Measurements from ENCODE around the gene CDC42EP2.

Gene CDC42EP2

GRCh38 chr11:65314501-65315203 is at the start of gene CDC42EP2:
TSS of gene CDC42EP2 (plus strand) at chr11:65314866. CDS start at chr11:65320899, 6,033 bp downstream.
- DNase-seq (ENCODE audit: extremely low read depth in 1 of 2, low read depth in 1 of 2) = peak; percentile 50 to 62

- no peak for DNase-seq (ENCODE audit: extremely low read depth in 1 of 2, low read depth in 1 of 2)
Measured at GRCh38 chr11:65266210-65266609, 48.5 kb upstream of the CDC42EP2 start.

GRCh38 chr11:65274735-65275682 is 39.7 kb upstream of the CDC42EP2 start:
- DNase-seq (ENCODE audit: extremely low read depth in 1 of 2, low read depth in 1 of 2) = no peak

- no peak for DNase-seq (ENCODE audit: extremely low read depth in 1 of 2, low read depth in 1 of 2)
Measured at GRCh38 chr11:65275906-65276305, 38.8 kb upstream of the CDC42EP2 start.

GRCh38 chr11:65277631-65278277 is 36.9 kb upstream of the CDC42EP2 start:
- no peak for DNase-seq (ENCODE audit: extremely low read depth in 1 of 2, low read depth in 1 of 2)

GRCh38 chr11:65278356-65278755 is 36.3 kb upstream of the CDC42EP2 start:
- DNase-seq (ENCODE audit: extremely low read depth in 1 of 2, low read depth in 1 of 2) = no peak

GRCh38 chr11:65279279-65279678 is 35.4 kb upstream of the CDC42EP2 start:
- no peak for DNase-seq (ENCODE audit: extremely low read depth in 1 of 2, low read depth in 1 of 2)

- peak in 1 of 2 donors; percentile 58 for DNase-seq (ENCODE audit: extremely low read depth in 1 of 2, low read depth in 1 of 2)
Measured at GRCh38 chr11:65279741-65280440, 34.8 kb upstream of the CDC42EP2 start.

- DNase-seq (ENCODE audit: extremely low read depth in 1 of 2, low read depth in 1 of 2) = no peak
Measured at GRCh38 chr11:65280646-65281045, 34.0 kb upstream of the CDC42EP2 start.

GRCh38 chr11:65286686-65287085 is 28.0 kb upstream of the CDC42EP2 start:
- no peak for DNase-seq (ENCODE audit: extremely low read depth in 1 of 2, low read depth in 1 of 2)

GRCh38 chr11:65287601-65288000 is 27.1 kb upstream of the CDC42EP2 start:
- no peak for DNase-seq (ENCODE audit: extremely low read depth in 1 of 2, low read depth in 1 of 2)

- DNase-seq (ENCODE audit: extremely low read depth in 1 of 2, low read depth in 1 of 2) = no peak
Measured at GRCh38 chr11:65288706-65289536, 25.7 kb upstream of the CDC42EP2 start.

GRCh38 chr11:65290448-65291165 is 24.1 kb upstream of the CDC42EP2 start:
- no peak for DNase-seq (ENCODE audit: extremely low read depth in 1 of 2, low read depth in 1 of 2)

GRCh38 chr11:65291613-65292012 is 23.1 kb upstream of the CDC42EP2 start:
- no peak for DNase-seq (ENCODE audit: extremely low read depth in 1 of 2, low read depth in 1 of 2)

- no peak for DNase-seq (ENCODE audit: extremely low read depth in 1 of 2, low read depth in 1 of 2)
Measured at GRCh38 chr11:65292890-65293289, 21.8 kb upstream of the CDC42EP2 start.

- no peak for DNase-seq (ENCODE audit: extremely low read depth in 1 of 2, low read depth in 1 of 2)
Measured at GRCh38 chr11:65293909-65294381, 20.7 kb upstream of the CDC42EP2 start.

- no peak for DNase-seq (ENCODE audit: extremely low read depth in 1 of 2, low read depth in 1 of 2)
Measured at GRCh38 chr11:65295001-65295400, 19.7 kb upstream of the CDC42EP2 start.

- no peak for DNase-seq (ENCODE audit: extremely low read depth in 1 of 2, low read depth in 1 of 2)
Measured at GRCh38 chr11:65295571-65296341, 18.9 kb upstream of the CDC42EP2 start.

Measured in stimulated activated CD8-positive, alpha-beta memory T cell treated with anti-CD3 and anti-CD28 coated beads, Interleukin-7, amount 100 ng/mL, for 48 hours (primary cell).